ENCODE data around the gene RAVER2.

RAVER2 gene

DNA sequence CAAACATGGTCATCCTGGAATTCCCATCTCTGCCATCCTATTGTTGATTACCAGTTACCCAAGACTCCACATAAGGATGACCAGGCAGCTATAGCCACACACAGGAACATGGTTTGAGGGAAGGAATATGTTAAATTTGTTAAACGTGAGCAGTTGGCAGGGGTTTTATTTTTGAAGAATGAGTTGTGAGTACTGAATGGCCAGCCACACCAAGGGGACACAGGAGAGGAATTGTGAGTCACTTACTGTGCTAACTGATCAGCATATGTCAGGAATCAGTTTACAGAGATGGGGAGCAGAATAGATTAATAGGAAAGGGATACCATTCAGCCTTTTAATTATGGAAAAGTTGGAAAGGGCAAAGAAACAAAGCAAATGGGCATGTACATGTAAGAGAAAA lies 39.3 kb upstream of the RAVER2 start:
- TF ChIP-seq, protein P1, sequence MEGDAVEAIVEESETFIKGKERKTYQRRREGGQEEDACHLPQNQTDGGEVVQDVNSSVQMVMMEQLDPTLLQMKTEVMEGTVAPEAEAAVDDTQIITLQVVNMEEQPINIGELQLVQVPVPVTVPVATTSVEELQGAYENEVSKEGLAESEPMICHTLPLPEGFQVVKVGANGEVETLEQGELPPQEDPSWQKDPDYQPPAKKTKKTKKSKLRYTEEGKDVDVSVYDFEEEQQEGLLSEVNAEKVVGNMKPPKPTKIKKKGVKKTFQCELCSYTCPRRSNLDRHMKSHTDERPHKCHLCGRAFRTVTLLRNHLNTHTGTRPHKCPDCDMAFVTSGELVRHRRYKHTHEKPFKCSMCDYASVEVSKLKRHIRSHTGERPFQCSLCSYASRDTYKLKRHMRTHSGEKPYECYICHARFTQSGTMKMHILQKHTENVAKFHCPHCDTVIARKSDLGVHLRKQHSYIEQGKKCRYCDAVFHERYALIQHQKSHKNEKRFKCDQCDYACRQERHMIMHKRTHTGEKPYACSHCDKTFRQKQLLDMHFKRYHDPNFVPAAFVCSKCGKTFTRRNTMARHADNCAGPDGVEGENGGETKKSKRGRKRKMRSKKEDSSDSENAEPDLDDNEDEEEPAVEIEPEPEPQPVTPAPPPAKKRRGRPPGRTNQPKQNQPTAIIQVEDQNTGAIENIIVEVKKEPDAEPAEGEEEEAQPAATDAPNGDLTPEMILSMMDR (IDR thresholded peaks at IDR 0.05; ENCODE audit: borderline replicate concordance, insufficient read depth, low read depth, low read length) = no peak
- no peak overlapping the region for H3K4me3 ChIP-seq (ENCODE audit: low read depth, low read length)

DNA sequence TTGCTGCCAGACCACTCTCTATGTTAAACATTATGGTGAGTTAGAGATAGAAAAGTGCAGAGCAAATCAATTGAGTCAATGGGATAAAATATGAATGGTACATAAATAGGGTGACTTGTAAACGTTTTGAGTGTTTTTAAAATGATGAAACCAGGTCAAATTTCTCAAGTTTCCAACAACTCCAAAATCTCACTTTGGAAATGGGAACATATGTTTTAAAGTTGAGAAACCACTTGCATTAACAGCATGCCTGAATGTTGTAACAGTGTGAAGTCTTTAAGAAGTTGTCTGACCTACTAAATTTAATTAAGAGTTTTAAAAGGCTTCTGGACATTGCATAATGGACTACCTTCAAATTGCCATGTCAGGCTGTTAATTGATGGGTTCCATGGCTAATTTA lies 33.6 kb upstream of the RAVER2 start:
- H3K4me3 ChIP-seq (ENCODE audit: low read depth, low read length) = no peak overlapping the region
- TF ChIP-seq, protein P1 (IDR thresholded peaks at IDR 0.05; ENCODE audit: borderline replicate concordance, insufficient read depth, low read depth, low read length) = no peak

DNA sequence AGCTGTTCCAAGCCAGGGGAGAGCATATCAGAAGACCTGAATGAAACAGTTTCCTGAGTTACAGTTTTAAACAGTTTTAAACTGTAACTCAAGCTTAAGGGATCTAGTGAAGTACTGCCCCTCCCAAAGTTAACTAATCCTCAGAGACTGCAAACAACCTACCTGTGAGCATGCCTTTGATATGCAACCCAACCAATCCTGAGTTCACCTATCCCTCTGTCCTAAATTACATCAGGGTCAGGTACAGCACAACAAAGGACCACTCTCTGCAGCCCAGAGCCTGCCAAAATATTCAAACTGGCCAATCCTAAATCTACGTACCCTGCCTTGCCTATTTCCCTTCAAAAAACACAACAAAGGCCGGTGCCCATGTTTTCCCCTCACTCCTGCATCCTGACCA lies 32.8 kb upstream of the RAVER2 start:
- TF ChIP-seq, protein P1 (IDR thresholded peaks at IDR 0.05; ENCODE audit: borderline replicate concordance, insufficient read depth, low read depth, low read length) = no peak
- no peak overlapping the region for H3K4me3 ChIP-seq (ENCODE audit: low read depth, low read length)

DNA sequence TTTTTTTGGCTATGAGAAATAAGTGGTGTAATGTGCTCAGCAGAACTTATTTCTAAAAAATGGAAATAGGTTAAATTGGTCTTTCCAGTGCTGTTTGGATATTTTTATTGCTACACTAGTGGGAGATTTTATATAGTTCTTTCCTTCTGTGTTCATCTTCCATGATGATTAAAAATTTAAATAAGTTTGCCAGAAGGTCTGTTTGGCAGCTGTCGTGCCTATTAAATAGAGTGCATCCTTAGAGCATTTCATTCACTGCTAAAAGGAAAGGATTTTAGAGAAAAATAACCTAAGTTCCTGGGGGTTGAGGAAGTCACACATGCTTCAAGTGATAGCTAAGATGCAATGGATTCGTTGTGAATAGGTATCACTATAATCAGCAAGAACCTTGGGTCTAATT lies 29.7 kb upstream of the RAVER2 start:
- H3K4me3 ChIP-seq (ENCODE audit: low read depth, low read length) = no peak overlapping the region
- TF ChIP-seq, protein P1 (IDR thresholded peaks at IDR 0.05; ENCODE audit: borderline replicate concordance, insufficient read depth, low read depth, low read length) = no peak

DNA sequence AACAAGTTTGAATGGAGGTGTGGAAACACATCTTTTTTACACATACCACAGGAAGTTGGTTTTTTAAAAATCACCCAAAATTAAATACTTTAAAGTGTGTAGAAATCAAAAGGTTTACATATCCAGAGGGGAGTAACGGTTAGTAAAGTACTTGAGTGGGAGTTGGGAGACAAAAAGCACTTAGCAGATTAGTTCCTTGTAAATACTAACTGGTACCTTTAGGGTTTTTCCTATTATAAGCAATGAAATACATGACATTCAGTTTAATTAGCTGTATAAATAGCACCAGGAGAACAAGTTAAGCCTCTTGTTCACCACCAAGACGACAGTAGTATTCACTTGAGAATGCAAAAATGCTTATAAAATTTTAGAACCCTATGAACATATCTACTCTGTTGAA lies 23.7 kb upstream of the RAVER2 start:
- no peak overlapping the region for H3K4me3 ChIP-seq (ENCODE audit: low read depth, low read length)
- TF ChIP-seq, protein P1 (IDR thresholded peaks at IDR 0.05; ENCODE audit: borderline replicate concordance, insufficient read depth, low read depth, low read length) = no peak

DNA sequence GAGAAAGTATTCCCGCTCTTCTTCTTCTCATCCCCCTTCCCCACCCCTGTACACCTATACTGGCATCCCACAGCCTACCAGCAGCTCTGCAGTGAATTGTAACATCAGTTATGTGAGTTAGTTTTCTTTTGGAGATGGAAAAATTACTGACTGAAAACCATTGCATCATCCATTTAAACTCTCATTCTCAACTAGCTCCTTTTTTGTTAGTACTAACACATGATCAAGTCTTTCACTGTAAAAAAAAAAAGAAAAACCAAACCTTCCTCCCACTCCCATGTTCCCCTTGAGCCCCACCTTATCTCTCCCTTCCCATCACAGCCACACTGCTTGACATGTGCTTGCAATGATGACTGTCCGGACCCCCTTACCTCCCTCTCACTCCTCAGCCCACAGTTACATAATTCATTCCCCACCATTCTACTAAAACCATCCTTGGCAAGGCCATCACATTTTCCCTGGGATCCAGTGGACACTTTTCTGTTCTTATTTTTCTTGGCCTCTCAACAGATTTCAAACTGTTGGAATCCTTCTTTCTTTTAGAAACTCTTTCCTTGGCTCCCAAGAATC lies 23.2 kb upstream of the RAVER2 start:
- H3K4me3 ChIP-seq (ENCODE audit: low read depth, low read length) = no peak overlapping the region
- TF ChIP-seq, protein P1 (IDR thresholded peaks at IDR 0.05; ENCODE audit: borderline replicate concordance, insufficient read depth, low read depth, low read length) = no peak

DNA sequence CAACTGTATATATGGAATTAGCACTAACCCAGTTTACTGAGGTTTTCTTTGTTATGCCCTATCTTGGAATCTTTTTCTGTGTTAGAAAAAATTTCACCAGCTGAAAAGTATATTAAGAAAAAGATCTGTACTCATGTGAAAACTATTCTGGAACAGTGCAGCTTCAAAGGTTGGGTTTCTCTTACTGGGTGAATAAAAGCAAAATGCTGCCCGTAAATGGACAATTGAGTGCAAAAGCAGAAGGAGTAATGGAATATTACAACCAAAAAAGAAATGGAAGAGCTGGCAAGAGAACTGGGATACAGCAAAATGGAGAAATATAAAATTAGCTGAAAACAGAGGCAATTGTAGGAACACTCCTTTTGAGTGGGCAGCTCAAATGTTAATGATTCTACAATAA lies 17.0 kb upstream of the RAVER2 start:
- H3K4me3 ChIP-seq (ENCODE audit: low read depth, low read length) = no peak overlapping the region
- TF ChIP-seq, protein P1 (IDR thresholded peaks at IDR 0.05; ENCODE audit: borderline replicate concordance, insufficient read depth, low read depth, low read length) = no peak

Data from GM12875 (cell line).